Measurements from ENCODE around the gene PPP2R5C. TPM values are rescaled to one million over a fixed set of nuclear protein-coding genes. Genes with fewer than 3 reads are reported as not detected.
"Not testable (repeated sequence)": the region's sequence is repeated elsewhere in the genome, so short reads cannot be mapped to it uniquely, and the experiment has no call there.

PPP2R5C gene
- 97.2 and 113 TPM in 2 replicates for total RNA-seq (2014; rRNA removed; shearing (Covaris generic))

DNA sequence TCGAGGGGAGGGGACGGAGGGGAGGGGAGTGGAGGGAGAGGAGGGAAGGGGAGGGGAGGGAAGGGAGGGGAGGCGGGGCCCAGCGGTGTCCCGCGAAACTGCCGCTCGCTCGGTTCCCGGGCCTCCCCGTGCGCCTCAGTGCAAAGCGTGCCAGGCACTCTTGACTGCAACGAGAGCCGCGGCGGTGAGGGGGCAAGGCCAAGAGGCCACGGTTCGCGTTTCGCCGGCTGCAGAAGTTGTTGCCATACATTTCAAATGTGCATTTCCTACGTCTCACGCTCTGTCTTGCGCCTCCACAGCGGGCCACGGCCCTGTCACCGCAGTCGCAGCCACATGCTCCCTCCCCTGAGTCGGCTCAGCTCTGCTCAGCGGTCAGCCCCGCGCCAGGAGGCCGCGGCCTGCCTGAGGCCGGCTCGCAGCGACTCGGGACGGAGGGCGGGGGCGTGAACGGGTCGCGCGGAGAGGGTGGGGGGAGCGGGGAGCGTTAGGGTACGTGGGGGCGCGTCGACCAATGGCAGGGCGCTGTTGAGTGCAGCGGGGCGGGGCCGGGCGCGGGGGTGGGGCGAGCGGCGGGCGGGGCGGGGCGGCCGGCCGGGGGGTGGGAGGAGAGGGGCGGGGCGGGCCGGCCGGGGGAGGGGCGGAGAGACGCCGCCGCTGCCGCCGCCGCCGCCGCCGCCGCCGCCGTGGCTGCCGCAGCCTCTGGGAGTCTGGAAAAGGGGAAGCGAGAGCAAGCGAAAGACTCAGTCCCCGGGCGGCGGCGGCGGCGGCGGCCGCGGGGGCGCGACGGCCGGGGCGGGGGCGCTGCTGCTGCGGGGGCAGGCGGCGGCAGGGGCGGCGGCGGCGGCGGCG is at the start of gene PPP2R5C:
Gene PPP2R5C (plus strand): TSS at position 678 of the 849 bp plus-strand sequence. CDS start 185 bp downstream, outside the sequence.
- DNase-seq (ENCODE audit: low read depth), result peak; percentile 82

DNA sequence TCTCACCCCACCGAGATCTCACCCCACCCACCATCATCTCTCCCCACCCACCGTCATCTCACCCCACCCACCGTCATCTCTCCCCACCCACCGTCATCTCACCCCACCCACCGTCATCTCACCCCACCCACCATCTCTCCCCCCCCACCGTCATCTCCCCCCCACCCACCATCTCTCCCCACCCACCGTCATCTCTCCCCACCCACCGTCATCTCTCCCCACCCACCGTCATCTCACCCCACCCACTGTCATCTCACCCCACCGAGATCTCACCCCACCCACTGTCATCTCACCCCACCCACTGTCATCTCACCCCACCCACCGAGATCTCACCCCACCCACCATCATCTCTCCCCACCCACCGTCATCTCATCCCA is 49.7 kb upstream of the PPP2R5C start:
- not testable (repeated sequence) for DNase-seq (ENCODE audit: low read depth)

GRCh38 chr14:101712341-101712740 is 49.2 kb upstream of the PPP2R5C start:
- DNase-seq (ENCODE audit: low read depth), result not testable (repeated sequence)

DNA sequence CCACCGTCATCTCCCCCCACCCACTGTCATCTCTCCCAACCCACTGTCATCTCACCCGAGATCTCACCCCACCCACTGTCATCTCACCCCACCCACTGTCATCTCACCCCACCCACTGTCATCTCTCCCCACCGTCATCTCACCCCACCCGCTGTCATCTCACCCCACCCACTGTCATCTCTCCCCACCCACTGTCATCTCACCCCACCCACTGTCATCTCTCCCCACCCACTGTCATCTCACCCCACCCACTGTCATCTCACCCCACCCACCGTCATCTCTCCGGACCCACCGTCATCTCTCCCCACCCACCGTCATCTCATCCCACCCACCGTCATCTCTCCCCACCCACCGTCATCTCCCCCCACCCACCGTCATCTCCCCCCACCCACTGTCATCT is 48.4 kb upstream of the PPP2R5C start:
- not testable (repeated sequence) for DNase-seq (ENCODE audit: low read depth)

GRCh38 chr14:101713621-101714349 is 47.7 kb upstream of the PPP2R5C start:
- no peak for DNase-seq (ENCODE audit: low read depth)

DNA sequence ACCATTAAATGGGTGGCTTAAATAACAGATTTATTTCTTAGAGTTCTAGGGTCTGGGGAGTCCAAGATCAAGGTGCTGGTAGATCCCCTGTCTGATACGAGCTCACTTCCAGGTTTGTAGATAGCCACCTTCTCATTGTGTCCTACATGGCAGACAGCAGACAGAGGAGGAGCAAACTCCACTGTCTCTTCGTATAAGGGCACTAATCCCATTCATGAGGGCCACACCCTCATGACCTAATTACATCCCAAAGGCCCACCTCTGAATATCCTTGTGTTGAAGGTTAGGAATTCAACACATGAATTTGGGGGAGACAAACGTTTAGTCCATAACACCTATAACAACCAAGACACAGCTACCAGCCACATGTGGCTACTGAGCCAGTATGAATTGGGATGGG is 47.1 kb upstream of the PPP2R5C start:
- DNase-seq (ENCODE audit: low read depth), result no peak

DNA sequence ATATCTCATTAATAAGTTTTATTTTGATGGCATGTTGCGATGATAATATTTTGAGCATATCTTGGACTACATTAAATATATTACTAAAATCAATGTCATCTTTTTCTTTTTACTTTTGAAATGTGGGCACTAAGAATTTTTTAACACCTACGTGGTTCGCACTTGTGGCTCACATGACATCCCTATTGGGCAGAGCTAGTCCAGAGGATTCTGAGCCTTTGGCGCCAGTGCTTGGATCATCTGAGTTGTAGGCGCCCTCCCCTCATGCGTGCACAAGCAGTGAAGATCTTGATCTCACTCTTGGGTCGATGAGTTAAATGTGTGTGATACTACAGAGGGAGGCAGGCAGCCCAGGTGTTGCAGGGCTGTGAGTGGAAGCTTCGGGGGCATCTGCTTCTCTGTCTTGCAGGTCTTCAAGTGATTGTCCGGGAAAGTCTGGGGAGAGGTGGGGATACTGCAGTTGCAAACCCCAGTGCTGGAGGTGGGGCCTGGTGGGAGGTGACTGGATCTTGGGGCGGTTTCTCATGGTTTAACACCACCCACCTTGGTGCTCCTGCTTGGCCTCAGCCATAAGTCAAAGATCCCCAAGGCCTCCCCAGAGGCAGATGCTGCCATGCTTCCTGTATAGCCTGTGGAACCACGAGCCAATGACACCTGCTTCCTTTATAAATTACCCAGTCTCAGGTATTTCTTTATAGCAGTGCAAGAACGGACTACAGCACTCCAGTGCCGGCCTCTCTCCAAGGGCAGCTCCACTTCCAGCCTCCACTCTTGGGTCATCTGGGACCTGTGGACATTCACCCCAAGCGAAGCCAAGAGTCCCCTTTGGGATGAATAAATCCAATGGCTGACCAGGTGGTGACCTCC is 46.1 kb upstream of the PPP2R5C start:
- no peak for DNase-seq (ENCODE audit: low read depth)

DNA sequence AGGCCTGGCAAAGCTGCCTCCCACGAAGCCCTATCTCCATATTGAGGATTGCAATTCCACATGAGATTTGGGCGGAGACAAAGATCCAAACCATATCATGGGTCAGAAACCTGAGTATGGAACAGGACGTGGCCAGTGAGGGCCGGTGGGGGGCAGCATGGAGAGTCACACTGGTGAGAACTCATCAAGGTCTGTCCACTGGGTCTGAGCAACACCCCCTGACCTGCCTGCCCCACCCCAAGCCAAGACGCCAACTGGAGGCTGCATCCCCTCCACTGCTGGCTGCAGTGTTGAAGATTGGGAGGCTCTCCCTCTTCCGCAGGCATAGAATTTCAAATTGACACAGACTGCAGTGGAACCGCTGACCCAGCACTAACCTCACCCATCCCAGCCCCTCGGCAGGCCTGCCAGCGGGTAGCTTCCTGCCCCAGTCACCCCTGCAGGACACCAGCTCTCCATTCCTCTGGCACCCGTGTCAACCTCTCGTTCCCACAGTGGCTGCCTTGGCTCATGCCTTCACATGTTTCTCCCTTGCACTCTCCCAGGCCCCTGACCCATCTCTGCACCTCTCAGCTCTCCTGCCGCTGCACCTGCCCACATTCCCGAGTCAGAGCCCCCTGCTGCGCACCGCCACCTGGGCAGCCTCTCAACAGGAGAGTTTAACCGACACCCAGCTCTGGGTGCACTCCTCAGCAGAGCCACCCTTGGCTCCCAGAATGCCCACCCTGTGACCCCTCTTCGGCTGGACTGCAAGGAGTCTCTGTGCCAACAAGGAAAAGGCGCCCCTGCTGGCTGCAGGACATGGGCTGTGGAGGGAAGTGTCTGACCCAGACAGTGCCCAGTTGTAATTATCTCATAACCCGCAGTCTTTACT is 45.2 kb upstream of the PPP2R5C start:
- DNase-seq (ENCODE audit: low read depth), result no peak

DNA sequence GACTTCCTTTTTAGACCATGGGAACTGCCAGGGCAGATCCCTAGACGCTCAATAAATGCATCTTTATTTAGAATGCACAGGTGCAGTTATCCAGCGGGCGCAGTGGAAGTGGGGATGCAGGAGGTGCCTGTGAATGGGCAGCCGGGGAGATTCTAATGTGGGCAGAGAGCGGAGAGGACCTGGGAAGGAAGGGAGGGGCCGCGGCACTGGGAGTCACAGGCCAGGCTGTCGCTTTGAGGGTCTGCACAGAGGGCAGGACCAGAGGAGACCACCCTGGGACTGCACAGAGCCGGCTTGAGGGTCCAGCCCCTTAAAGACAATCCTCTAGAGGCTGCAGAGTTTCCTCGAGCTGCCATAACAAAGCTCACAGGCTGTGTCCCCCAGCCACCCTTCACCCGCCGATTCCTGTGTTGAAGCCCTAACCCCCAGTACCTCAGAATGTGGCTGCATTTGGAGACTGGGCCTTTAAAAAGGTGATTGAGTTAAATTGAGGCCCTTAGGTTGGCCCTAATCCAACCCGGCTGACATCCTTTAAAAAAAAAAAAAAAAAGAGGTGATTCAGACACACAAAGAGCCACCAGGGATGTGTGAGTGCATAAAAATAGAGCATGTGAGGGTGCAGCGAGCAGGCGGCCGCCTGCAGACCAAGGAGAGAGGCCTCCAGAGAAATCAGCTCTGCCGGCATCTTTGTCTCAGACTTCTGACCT is 44.4 kb upstream of the PPP2R5C start:
- peak; percentile 40 for DNase-seq (ENCODE audit: low read depth)

- DNase-seq (ENCODE audit: low read depth), result no peak
Observed at GRCh38 chr14:101717663-101718490, 43.6 kb upstream of the PPP2R5C start.

- DNase-seq (ENCODE audit: low read depth), result no peak
Observed at GRCh38 chr14:101719045-101719645, 42.4 kb upstream of the PPP2R5C start.

DNA sequence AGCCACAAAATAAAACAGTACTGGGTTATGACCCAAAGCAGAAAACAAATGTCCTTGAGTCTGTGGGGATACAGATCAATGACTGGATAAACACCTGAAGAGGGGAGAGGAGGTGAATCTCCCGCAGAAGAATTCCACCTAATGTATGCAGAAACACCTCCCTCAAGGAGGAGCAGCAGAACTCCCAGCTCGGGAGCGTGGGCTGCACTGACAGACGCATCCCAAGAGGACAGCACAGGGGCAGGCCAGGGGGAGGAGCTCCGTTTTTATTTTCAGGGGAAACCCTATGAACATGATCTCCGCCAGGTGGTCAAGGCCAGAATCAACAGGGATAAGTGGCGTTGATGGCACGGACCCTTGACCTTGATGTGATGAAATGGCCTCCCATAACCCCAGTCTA is 41.8 kb upstream of the PPP2R5C start:
- no peak for DNase-seq (ENCODE audit: low read depth)

GRCh38 chr14:101721111-101721510 is 40.4 kb upstream of the PPP2R5C start:
- no peak for DNase-seq (ENCODE audit: low read depth)

GRCh38 chr14:101721951-101722661 is 39.4 kb upstream of the PPP2R5C start:
- DNase-seq (ENCODE audit: low read depth), result peak; percentile 90

DNA sequence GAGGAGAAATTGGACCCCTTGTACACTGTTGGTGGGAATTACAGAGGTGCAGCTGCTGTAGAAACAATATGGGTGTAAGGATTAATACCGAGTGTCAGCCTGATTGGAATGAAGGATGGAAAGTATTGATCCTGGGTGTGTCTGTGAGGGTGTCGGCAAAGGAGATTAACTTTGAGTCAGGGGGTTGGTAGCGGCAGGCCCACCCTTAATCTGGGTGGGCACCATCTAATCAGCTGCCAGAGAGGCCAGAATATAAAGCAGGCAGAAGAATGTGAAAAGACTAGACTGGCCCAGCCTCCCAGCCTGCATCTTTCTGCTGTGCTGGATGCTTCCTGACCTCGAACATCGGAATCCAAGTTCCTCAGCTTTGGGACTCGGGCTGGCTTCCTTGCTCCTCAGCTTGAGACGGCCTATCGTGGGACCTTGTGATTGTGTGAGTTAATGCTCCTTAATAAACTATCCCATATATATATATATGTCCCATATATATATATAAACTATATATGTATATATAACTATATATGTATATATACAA is 38.4 kb upstream of the PPP2R5C start:
- DNase-seq (ENCODE audit: low read depth), result no peak

DNA sequence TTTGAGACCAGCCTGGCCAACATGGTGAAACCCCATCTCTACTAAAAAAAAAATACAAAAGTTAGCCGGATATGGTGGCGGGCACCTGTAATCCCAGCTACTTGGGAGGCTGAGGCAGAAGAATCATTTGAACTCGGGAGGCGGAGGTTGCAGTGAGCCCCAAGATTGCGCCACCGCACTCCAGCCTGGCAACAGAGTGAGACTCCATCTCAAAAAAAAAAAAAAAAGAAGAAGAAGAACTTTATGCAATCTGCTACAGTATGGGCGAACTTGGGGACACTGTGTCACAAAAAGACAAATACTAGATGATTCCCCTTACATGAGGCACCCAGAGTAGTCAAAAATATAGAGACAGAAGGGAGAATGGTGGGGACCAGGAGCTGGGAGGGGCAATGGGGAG is 35.9 kb upstream of the PPP2R5C start:
- not testable (repeated sequence) for DNase-seq (ENCODE audit: low read depth)

DNA sequence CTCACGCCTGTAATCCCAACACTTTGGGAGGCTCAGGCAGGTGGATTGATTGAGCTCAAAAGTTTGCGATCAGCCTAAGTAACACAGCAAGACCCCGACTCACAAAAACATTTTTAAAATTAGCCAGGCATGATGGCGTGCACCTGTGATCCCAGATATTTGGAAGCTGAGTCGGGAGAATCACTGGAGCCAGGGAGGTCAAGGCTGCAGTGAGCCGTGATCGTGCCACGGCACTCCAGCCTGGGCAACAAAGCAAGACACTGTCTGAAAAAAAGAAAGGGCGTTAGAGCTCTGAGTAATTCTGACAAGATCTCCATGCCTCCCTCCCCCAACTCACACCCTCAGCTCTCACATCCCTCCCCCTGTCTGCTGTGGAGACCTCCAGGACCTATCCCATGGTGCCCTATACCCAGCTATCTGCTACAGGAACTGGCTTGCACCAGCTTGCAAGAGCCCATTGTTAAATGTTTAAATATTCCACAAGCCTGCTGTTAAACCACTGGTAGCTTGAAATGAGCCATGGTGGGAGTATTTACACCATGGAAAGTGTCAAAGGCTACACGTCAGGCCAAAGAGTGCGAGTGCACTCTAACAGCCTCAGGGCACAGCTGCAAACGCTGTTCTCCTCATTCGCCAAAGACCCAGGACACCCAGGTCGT is 35.1 kb upstream of the PPP2R5C start:
- no peak for DNase-seq (ENCODE audit: low read depth)

- DNase-seq (ENCODE audit: low read depth), result no peak
Observed at GRCh38 chr14:101726954-101727302, 34.6 kb upstream of the PPP2R5C start.
